Epithelial cell of proximal tubule (primary cell): Measurements from ENCODE around the gene RASGRF1. TPM values are rescaled to one million over a fixed set of nuclear protein-coding genes. Genes with fewer than 3 reads are reported as not detected.
"Not testable (repeated sequence)": the region's sequence is repeated elsewhere in the genome, so short reads cannot be mapped to it uniquely, and the experiment has no call there.

Source experiments
- DNase-seq: peaks from one replicate; pipeline ENCODE4 v3.0.0-alpha.2; 2011; ENCODE audit warnings: low read depth
- H3K4me3 ChIP-seq: 2 replicates; pipeline ENCODE4 v1.5.1; 2011; ENCODE audit warnings: low read depth, mild to moderate bottlenecking, low read length
- total RNA-seq: library from RNA; depleted of rRNA; stranded (reverse); fragments of >200 nt; gene quantifications from 2 replicates; pipeline ENCODE4 v1.2.3, GENCODE V29; 2015
- TF ChIP-seq, protein P1 (sequence below): conservative IDR thresholded peaks from 2 replicates; pipeline ENCODE4 v1.5.1; 2012; ENCODE audit warnings: low read depth, mild to moderate bottlenecking, low read length

Gene RASGRF1
- total RNA-seq, 1 donor from 2014 or later = 5.9 TPM

- no peak for DNase-seq
- TF ChIP-seq, protein P1, sequence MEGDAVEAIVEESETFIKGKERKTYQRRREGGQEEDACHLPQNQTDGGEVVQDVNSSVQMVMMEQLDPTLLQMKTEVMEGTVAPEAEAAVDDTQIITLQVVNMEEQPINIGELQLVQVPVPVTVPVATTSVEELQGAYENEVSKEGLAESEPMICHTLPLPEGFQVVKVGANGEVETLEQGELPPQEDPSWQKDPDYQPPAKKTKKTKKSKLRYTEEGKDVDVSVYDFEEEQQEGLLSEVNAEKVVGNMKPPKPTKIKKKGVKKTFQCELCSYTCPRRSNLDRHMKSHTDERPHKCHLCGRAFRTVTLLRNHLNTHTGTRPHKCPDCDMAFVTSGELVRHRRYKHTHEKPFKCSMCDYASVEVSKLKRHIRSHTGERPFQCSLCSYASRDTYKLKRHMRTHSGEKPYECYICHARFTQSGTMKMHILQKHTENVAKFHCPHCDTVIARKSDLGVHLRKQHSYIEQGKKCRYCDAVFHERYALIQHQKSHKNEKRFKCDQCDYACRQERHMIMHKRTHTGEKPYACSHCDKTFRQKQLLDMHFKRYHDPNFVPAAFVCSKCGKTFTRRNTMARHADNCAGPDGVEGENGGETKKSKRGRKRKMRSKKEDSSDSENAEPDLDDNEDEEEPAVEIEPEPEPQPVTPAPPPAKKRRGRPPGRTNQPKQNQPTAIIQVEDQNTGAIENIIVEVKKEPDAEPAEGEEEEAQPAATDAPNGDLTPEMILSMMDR = no peak
- H3K4me3 ChIP-seq = no peak overlapping the region
Observed at GRCh38 chr15:79116771-79117170, 26.2 kb upstream of the RASGRF1 start.

- no peak overlapping the region for H3K4me3 ChIP-seq
Observed at GRCh38 chr15:79115986-79116665, 25.5 kb upstream of the RASGRF1 start.

GRCh38 chr15:79113831-79114230 is 23.3 kb upstream of the RASGRF1 start:
- no peak for DNase-seq
- H3K4me3 ChIP-seq = no peak overlapping the region
- TF ChIP-seq, protein P1 = no peak

More at GRCh38 chr15:79115986-79116665, 25.5 kb upstream of the RASGRF1 start:
- TF ChIP-seq, protein P1 = no peak
- no peak for DNase-seq

DNA sequence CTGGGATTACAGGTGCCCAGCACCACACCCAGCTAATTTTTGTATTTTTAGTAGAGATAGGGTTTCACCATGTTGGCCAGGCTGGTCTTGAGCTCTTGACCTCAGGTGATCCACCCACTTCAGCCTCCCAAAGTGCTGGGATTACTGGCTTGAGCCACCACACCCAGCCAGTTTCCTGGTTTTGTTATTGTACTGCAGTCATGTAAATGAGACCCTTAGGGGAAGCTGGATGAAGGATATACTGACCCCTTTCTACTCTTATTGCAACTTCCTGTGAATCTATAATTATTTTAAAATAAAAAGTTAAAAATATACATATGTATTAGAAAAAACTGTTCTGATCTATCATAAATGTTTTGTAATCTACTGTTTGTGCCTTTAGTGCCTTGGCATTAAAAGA is 20.8 kb upstream of the RASGRF1 start:
- not testable (repeated sequence) for H3K4me3 ChIP-seq, DNase-seq

GRCh38 chr15:79105141-79105540 is 14.6 kb upstream of the RASGRF1 start:
- TF ChIP-seq, protein P1 = no peak
- no peak for DNase-seq
- no peak overlapping the region for H3K4me3 ChIP-seq

DNA sequence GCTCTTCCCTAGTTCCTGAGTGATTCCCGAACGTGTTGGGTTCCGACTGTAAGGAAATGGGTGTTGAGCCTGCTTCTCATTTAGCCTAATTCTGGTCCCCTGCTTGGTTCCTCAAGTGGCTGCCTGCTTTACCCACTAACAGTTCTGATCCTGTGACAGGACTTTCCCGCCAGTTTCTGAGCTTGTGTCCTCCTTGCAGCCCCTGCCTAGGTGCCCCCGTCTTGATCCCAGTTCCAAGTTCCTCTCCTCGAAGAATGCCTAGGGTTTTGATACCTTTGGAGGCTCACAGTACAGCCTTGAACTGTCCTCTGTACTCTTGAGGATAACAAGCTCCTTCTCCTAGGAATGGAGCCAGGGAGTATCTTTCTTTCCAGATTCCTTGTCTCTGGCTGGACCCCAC is 12.0 kb upstream of the RASGRF1 start:
- TF ChIP-seq, protein P1 = no peak
- H3K4me3 ChIP-seq = no peak overlapping the region
- no peak for DNase-seq

DNA sequence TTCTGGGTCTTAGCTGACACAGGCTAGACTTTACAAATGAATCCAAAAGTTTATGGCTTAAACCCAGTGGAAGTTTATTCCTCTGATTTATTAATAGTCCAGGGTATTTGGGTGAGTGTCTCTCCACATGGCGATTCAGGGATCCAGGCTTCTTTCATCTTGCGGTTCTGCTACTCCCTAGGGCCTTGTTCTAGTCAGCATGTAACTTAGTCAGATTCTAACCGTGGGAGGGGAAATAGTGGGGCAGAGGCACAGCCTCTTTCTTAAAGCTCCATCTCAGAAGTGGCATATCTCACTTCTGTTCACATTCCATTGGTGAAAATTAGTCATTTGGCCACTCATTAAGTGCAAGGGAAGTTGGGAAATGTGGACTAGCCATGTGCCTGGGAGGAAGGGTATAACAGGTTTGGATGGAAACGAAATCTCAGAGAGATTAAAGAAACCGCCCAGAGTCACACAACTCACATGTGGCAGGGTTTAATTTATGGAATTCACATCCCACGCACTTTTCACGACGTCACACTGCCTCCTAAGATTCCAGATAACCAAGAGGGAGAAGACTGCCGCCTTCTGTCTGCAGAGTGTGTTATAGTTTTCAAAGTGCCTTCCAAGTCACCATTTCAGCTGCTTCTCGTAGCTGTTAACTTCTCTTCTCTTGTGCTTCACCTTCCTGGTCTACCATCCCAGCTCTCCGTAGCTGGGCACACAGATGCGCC is 11.4 kb upstream of the RASGRF1 start:
- TF ChIP-seq, protein P1 = no peak
- no peak overlapping the region for H3K4me3 ChIP-seq
- DNase-seq = no peak
